IMR-90 (cell line): ENCODE data around the gene LYRM4. TPM values are rescaled to one million over a fixed set of nuclear protein-coding genes. Genes with fewer than 3 reads are reported as not detected.

Experiments used
- ATAC-seq: fragments of 200-7000 bp; cut with Tn5 transposase; 2 replicates; pipeline ENCODE4 v1.9.1; 2020; ENCODE audit warnings: low read depth, mild to moderate bottlenecking, moderate library complexity
- BruUV-seq: library from RNA; stranded (reverse); fragments of 400-500 nt; replicated peaks from 2 replicates; lab custom pipeline; 2021; lab: Mats Ljungman, UMichigan
- CTCF ChIA-PET: fragments of 300-600 bp; formaldehyde crosslinking; extraction: SDS; loops from one replicate; lab custom pipeline; 2021; ENCODE audit warnings: antibody characterized with exemption; lab: Yijun Ruan, JAX
- POLR2A ChIA-PET: fragments of 300-600 bp; sonication (Branson Sonifier 250); formaldehyde crosslinking; loops from one replicate; lab custom pipeline; 2022; ENCODE audit warnings: antibody characterized with exemption; ENCODE audit not compliant: unreplicated experiment; lab: Charles Lee
- DNase-seq: peaks from one replicate; pipeline ENCODE4 v3.0.0; 2013
- H2AFZ ChIP-seq: replicated peaks from 2 replicates; pipeline ENCODE3; 2013; ENCODE audit warnings: low read length, mild to moderate bottlenecking; ENCODE audit not compliant: poor library complexity
- H2AK5ac ChIP-seq: 2 replicates; pipeline ENCODE4 v1.6.1; 2013; ENCODE audit warnings: low read depth, low read length, inconsistent platforms
- H2AK9ac ChIP-seq: replicated peaks from 2 replicates; pipeline ENCODE3; 2013; ENCODE audit warnings: mild to moderate bottlenecking, low read depth, low read length, moderate library complexity; ENCODE audit not compliant: poor library complexity
- H2BK120ac ChIP-seq: 2 replicates; pipeline ENCODE4 v1.6.1; 2013; ENCODE audit warnings: low read depth, low read length, inconsistent platforms
- H2BK15ac ChIP-seq: 3 replicates; pipeline ENCODE4 v1.6.1; 2013; ENCODE audit warnings: low read depth, low read length, inconsistent platforms
- H2BK20ac ChIP-seq: 2 replicates; pipeline ENCODE4 v1.6.1; 2013; ENCODE audit warnings: low read depth, mild to moderate bottlenecking, inconsistent platforms, low read length, moderate library complexity
- H2BK5ac ChIP-seq: 2 replicates; pipeline ENCODE4 v1.6.1; 2013; ENCODE audit warnings: mild to moderate bottlenecking, low read depth, low read length, inconsistent platforms; ENCODE audit not compliant: poor library complexity, severe bottlenecking
- H3K14ac ChIP-seq: replicated peaks from 2 replicates; pipeline ENCODE4 v1.6.1; 2013; ENCODE audit warnings: low read depth, low read length, inconsistent platforms
- H3K18ac ChIP-seq: 2 replicates; pipeline ENCODE4 v1.6.1; 2013; ENCODE audit warnings: low read depth, low read length, control low read depth
- H3K23ac ChIP-seq: 2 replicates; pipeline ENCODE4 v1.6.1; 2013; ENCODE audit warnings: low read depth, low read length, inconsistent platforms
- H3K27ac ChIP-seq: 2 replicates; pipeline ENCODE4 v1.5.1; 2013; ENCODE audit warnings: mild to moderate bottlenecking, control low read depth, low read length; ENCODE audit not compliant: insufficient read depth
- H3K27me3 ChIP-seq: 2 replicates; pipeline ENCODE4 v1.6.1; 2013; ENCODE audit warnings: low read length; ENCODE audit not compliant: control insufficient read depth, insufficient read depth
- H3K36me3 ChIP-seq: 2 replicates; pipeline ENCODE4 v1.6.1; 2013; ENCODE audit warnings: low read length, mixed read lengths; ENCODE audit not compliant: control insufficient read depth, insufficient read depth
- H3K4ac ChIP-seq: 2 replicates; pipeline ENCODE4 v1.6.1; 2013; ENCODE audit warnings: low read depth, low read length, inconsistent platforms
- H3K4me1 ChIP-seq: 2 replicates; pipeline ENCODE4 v1.6.1; 2013; ENCODE audit warnings: low read length, mixed read lengths; ENCODE audit not compliant: control insufficient read depth, insufficient read depth
- H3K4me2 ChIP-seq: 2 replicates; pipeline ENCODE4 v1.6.1; 2013; ENCODE audit warnings: low read depth, mild to moderate bottlenecking, control low read depth, low read length, moderate library complexity
- H3K4me3 ChIP-seq: 2 replicates; pipeline ENCODE4 v1.5.1; 2013; ENCODE audit warnings: low read depth, mild to moderate bottlenecking, control low read depth, low read length, moderate library complexity; ENCODE audit not compliant: insufficient read depth
- H3K56ac ChIP-seq: 2 replicates; pipeline ENCODE4 v1.6.1; 2013; ENCODE audit warnings: low read length, inconsistent platforms; ENCODE audit not compliant: insufficient read depth; ENCODE audit errors: extremely low read depth
- H3K79me1 ChIP-seq, 2 experiments: 2 replicates each; pipeline ENCODE4 v1.6.1; 2013; ENCODE audit warnings: low read length in 2 of 2, inconsistent platforms in 1 of 2, low read depth in 1 of 2
- H3K9ac ChIP-seq: 2 replicates; pipeline ENCODE4 v1.6.1; 2013; ENCODE audit warnings: low read depth, low read length, control low read depth
- H3K9me1 ChIP-seq: 2 replicates; pipeline ENCODE4 v1.6.1; 2013; ENCODE audit warnings: low read length, inconsistent platforms; ENCODE audit not compliant: insufficient read depth
- H3K9me3 ChIP-seq: 2 replicates; pipeline ENCODE4 v1.6.1; 2013; ENCODE audit warnings: low read length; ENCODE audit not compliant: control insufficient read depth, insufficient read depth
- H4K20me1 ChIP-seq: 2 replicates; pipeline ENCODE4 v1.6.1; 2013; ENCODE audit warnings: low read length, inconsistent platforms; ENCODE audit not compliant: insufficient read depth
- H4K5ac ChIP-seq: 2 replicates; pipeline ENCODE4 v1.6.1; 2013; ENCODE audit warnings: mild to moderate bottlenecking, low read depth, low read length, control low read depth
- H4K8ac ChIP-seq, 2 experiments: 2 replicates each; pipeline ENCODE4 v1.6.1; 2013; ENCODE audit warnings: low read depth in 2 of 2, low read length in 2 of 2, control low read depth in 1 of 2, inconsistent platforms in 1 of 2
- H4K91ac ChIP-seq: 2 replicates; pipeline ENCODE4 v1.6.1; 2013; ENCODE audit warnings: low read depth, low read length, inconsistent platforms; ENCODE audit not compliant: insufficient read depth
- CEBPB ChIP-seq: IDR thresholded peaks from 2 replicates; pipeline ENCODE4 v1.6.1; 2012; ENCODE audit warnings: low read depth, low read length, improper control_type of control experiment
- ELK1 ChIP-seq: fragments of 150-350 bp; IDR thresholded peaks from 2 replicates; pipeline ENCODE4 v1.6.1; 2016; ENCODE audit warnings: low read depth, mild to moderate bottlenecking, low read length, moderate library complexity, borderline replicate concordance
- MXI1 ChIP-seq: IDR thresholded peaks from 2 replicates; pipeline ENCODE4 v1.6.1; 2012; ENCODE audit warnings: low read depth, mild to moderate bottlenecking, low read length, moderate library complexity, borderline replicate concordance
- POLR2A ChIP-seq: IDR thresholded peaks from 2 replicates; pipeline ENCODE4 v1.6.1; 2012; ENCODE audit warnings: mild to moderate bottlenecking, low read depth, low read length
- RCOR1 ChIP-seq: IDR thresholded peaks from 2 replicates; pipeline ENCODE4 v1.6.1; 2012; ENCODE audit warnings: mild to moderate bottlenecking, low read length, improper control_type of control experiment; ENCODE audit not compliant: insufficient replicate concordance
- RFX5 ChIP-seq: IDR thresholded peaks from 2 replicates; pipeline ENCODE4 v1.8.0; 2012; ENCODE audit warnings: low read depth, mild to moderate bottlenecking, low read length, moderate library complexity
- SMC3 ChIP-seq: fragments of 150-350 bp; IDR thresholded peaks from 2 replicates; pipeline ENCODE4 v1.6.1; 2016; ENCODE audit warnings: low read depth, mild to moderate bottlenecking, antibody characterized with exemption, low read length, moderate library complexity
- USF2 ChIP-seq: fragments of 150-350 bp; IDR thresholded peaks from 2 replicates; pipeline ENCODE4 v1.6.1; 2017; ENCODE audit warnings: mild to moderate bottlenecking, antibody characterized with exemption, low read length, low read depth
- whole genome bisulfite sequencing, 2 experiments: methylation state at CpG; one replicate each; pipeline versions ENCODE4 v1.1.5 to v1.1.7; 2013; ENCODE audit warnings: missing lambda C conversion rate in 2 of 2; ENCODE audit not compliant: insufficient read length in 1 of 2; ENCODE audit errors: extremely low coverage in 2 of 2; 5-methylcytosine and 5-hydroxymethylcytosine counted together
- dilution Hi-C: fragments of 300-500 bp; cut with HindIII; formaldehyde crosslinking; loops from one replicate; pipeline ENCODE4 v1.14.3; 2018; ENCODE audit warnings: low sequenced_read_pairs; ENCODE audit not compliant: unreplicated experiment
- in situ Hi-C: fragments of 300-500 bp; cut with MboI; formaldehyde crosslinking; loops from 3 replicates; pipeline ENCODE4 v1.14.3; 2019; ENCODE audit warnings: low sequenced_read_pairs, inconsistent platforms, mixed read lengths
- intact Hi-C: fragments of 100-400 bp; cut with micrococcal nuclease; formaldehyde crosslinking; loops from 2 replicates; pipeline ENCODE4 v1.10.0; 2022
- polyA plus RNA-seq, 3 experiments: library from polyadenylated mRNA; depleted of rRNA; stranded (reverse); fragments of >200 nt; gene quantifications; 2 replicates each; pipeline ENCODE4 v1.2.3, GENCODE V29; 2012; ENCODE audit warnings: low replicate concordance in 1 of 3
- total RNA-seq: library from RNA; depleted of rRNA; stranded (reverse); fragments of >200 nt; gene quantifications from 2 replicates; pipeline ENCODE4 v1.2.3, GENCODE V29; 2012
- TF ChIP-seq, protein P1 (sequence below): conservative IDR thresholded peaks from 2 replicates; pipeline ENCODE4 v1.5.1; 2012; ENCODE audit warnings: mild to moderate bottlenecking, low read depth, low read length, improper control_type of control experiment

LYRM4 gene
- total and polyA plus RNA-seq, 2 of the 4 experiments (the other 2 are of a cell fraction), result 11.5 to 26.6 TPM

DNA sequence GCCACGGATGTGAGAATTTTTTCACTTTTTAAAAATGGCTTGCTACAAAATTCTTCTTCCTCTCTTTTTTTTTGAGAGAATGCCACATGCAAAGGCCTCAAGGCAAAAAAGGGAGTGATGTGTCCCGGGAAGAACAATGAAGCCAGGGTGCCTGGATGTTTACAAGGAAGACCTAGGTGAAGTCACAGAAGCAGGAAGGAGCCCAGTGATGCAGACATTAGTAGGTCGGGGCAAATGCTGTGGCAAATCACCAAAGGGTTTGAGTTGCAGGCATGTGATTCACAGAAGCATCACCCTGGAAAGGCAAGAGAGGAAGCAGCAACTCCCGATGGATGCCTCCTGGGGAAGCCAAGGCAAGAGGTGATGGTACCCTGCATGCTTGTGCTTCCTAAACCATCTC, 47.3 kb upstream of the LYRM4 start:
- no peak overlapping the region for H3K56ac ChIP-seq
- TF ChIP-seq RFX5, result no peak
- TF ChIP-seq ELK1, result no peak
- TF ChIP-seq USF2, result no peak
- TF ChIP-seq RCOR1, result no peak
- no peak for TF ChIP-seq MXI1
- TF ChIP-seq, protein P1, sequence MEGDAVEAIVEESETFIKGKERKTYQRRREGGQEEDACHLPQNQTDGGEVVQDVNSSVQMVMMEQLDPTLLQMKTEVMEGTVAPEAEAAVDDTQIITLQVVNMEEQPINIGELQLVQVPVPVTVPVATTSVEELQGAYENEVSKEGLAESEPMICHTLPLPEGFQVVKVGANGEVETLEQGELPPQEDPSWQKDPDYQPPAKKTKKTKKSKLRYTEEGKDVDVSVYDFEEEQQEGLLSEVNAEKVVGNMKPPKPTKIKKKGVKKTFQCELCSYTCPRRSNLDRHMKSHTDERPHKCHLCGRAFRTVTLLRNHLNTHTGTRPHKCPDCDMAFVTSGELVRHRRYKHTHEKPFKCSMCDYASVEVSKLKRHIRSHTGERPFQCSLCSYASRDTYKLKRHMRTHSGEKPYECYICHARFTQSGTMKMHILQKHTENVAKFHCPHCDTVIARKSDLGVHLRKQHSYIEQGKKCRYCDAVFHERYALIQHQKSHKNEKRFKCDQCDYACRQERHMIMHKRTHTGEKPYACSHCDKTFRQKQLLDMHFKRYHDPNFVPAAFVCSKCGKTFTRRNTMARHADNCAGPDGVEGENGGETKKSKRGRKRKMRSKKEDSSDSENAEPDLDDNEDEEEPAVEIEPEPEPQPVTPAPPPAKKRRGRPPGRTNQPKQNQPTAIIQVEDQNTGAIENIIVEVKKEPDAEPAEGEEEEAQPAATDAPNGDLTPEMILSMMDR, result no peak
- no peak for TF ChIP-seq SMC3
- no peak for TF ChIP-seq CEBPB
- TF ChIP-seq POLR2A, result no peak
- intact Hi-C loops (no loop called here), in situ Hi-C loops (no loop called here), dilution Hi-C loops (no loop called here)
- peaks cover 1% of the 10 kb centered on the region; the same call in 1 of the 2 replicates for H3K36me3 ChIP-seq
- no peak overlapping the region for H3K18ac ChIP-seq
- H3K4me2 ChIP-seq, result no peak overlapping the region
- H3K4me3 ChIP-seq, result no peak overlapping the region
- H3K4ac ChIP-seq, result no peak overlapping the region
- no peak overlapping the region for H2BK15ac ChIP-seq
- H2AFZ ChIP-seq, result no peak overlapping the region
- peaks cover 5% of the 10 kb centered on the region; the same call in 1 of the 2 replicates for H3K9me1 ChIP-seq
- 0 out of 2 replicates have a peak, but pooled peaks cover 2% of the 10 kb centered on the region for H3K4me1 ChIP-seq
- H3K9ac ChIP-seq, result no peak overlapping the region
- ATAC-seq (no peak), DNase-seq (peak; percentile 57)
- 50% methylated on average over 1 of the region's 4 CpGs; no CpG with 5 or more reads in 1 of the 2 experiments for WGBS, 2 experiments
- CTCF ChIA-PET, result no interaction called here
- POLR2A ChIA-PET, result no interaction called here
- H3K27ac ChIP-seq, result no peak overlapping the region
- H3K14ac ChIP-seq, result no peak overlapping the region
- no peak overlapping the region for H4K91ac ChIP-seq
- no peak overlapping the region for H2AK9ac ChIP-seq
- no TSS peak for BruUV-seq
- no peak overlapping the region for H2AK5ac ChIP-seq
- H3K79me1 ChIP-seq, result peaks cover 14 to 39% of the 10 kb centered on the region in 2 experiments
- no peak overlapping the region for H4K8ac ChIP-seq
- H2BK120ac ChIP-seq, result no peak overlapping the region
- no peak overlapping the region for H2BK5ac ChIP-seq
- H4K20me1 ChIP-seq, result peaks cover 4% of the 10 kb centered on the region; the same call in 1 of the 2 replicates
- no peak overlapping the region for H2BK20ac ChIP-seq
- no peaks in the 10 kb centered on the region for H3K27me3 ChIP-seq
- no peak overlapping the region for H4K5ac ChIP-seq
- H3K9me3 ChIP-seq, result no peaks in the 10 kb centered on the region
- no peak overlapping the region for H3K23ac ChIP-seq
